ENCODE measurements around the gene DSN1. TPM values are rescaled to one million over a fixed set of nuclear protein-coding genes. Genes with fewer than 3 reads are reported as not detected.

The DSN1 gene
- total and polyA plus RNA-seq, 9 of the 15 experiments (the other 6 are each of a cell fraction or from before 2014, with no cell fraction given), result 23.3 to 45.3 (median 31.1) TPM

DNA sequence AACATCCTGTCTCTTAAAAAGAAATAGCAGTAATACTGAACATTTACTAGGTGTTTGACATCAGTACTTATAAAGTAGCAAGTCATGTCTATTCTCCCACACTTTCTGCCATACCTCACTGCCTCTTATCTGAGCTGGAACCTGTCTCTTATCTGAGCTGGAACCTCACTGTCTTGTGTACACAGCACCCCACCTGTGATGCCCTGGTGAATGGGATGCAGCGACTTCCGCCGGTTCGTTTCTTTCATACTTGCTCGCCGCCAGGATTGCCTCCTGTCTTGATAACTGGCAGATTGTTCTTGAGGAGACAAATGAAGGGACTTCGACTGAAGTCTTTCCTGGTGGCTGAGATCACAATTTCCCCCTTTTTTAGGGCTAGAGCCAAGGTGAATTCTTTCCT is 2.9 kb downstream of the DSN1 start (continued):
- TF ChIP-seq KAT2B (IDR thresholded peaks at IDR 0.05; ENCODE audit: low read depth, low read length) (no peak), ETV6 (IDR thresholded peaks at IDR 0.05; ENCODE audit: borderline replicate concordance in 1 of 2, low read depth in 2 of 2, low read length in 1 of 2) (no peak), ETV6 (CRISPR knock-in tag; IDR thresholded peaks at IDR 0.05; ENCODE audit: borderline replicate concordance) (no peak), SMARCC2 (IDR thresholded peaks at IDR 0.05; ENCODE audit: low read depth) (0 out of 2 replicates have a peak, but pooled peaks have one; percentile 35), ETS1 (conservative IDR thresholded peaks at IDR 0.05; ENCODE audit: control insufficient read depth, low read depth, low read length) (peak; percentile 39; the same call in 1 of the 2 replicates), POLR2A (conservative IDR thresholded peaks at IDR 0.05) (no peak), CBX5 (IDR thresholded peaks at IDR 0.05; ENCODE audit: borderline replicate concordance, low read depth) (no peak), BCL6 (CRISPR knock-in tag; IDR thresholded peaks at IDR 0.05) (no peak), ZBTB11 (CRISPR knock-in tag; IDR thresholded peaks at IDR 0.05) (no peak), KDM4B (IDR thresholded peaks at IDR 0.05; ENCODE audit: borderline replicate concordance in 2 of 2, low read depth in 1 of 2) (no peak), DDX20 (tag; IDR thresholded peaks at IDR 0.05; ENCODE audit: low read depth) (no peak), JUNB (CRISPR knock-in tag; conservative IDR thresholded peaks at IDR 0.05) (no peak), DMBX1 (CRISPR knock-in tag; IDR thresholded peaks at IDR 0.05; ENCODE audit: borderline replicate concordance) (no peak), GABPB2 (CRISPR knock-in tag; conservative IDR thresholded peaks at IDR 0.05) (no peak), NR1H2 (CRISPR knock-in tag; IDR thresholded peaks at IDR 0.05) (no peak), ZNF57 (CRISPR knock-in tag; IDR thresholded peaks at IDR 0.05) (no peak), TSHZ1 (CRISPR knock-in tag; IDR thresholded peaks at IDR 0.05) (no peak), HMGN3 (IDR thresholded peaks at IDR 0.05; ENCODE audit: borderline replicate concordance, extremely low read depth, insufficient read length, low read depth, low read length) (no peak), NELFE (IDR thresholded peaks at IDR 0.05; ENCODE audit: insufficient read depth, insufficient read length) (no peak), SAP30 (IDR thresholded peaks at IDR 0.05; ENCODE audit: borderline replicate concordance, insufficient read depth, low read depth, low read length, poor library complexity, severe bottlenecking) (no peak), SRSF1 (IDR thresholded peaks at IDR 0.05; ENCODE audit: low read depth, low read length) (no peak)

Measured in K562 (cell line).